ENCODE results near the gene EML4. TPM values are rescaled to one million over a fixed set of nuclear protein-coding genes. Genes with fewer than 3 reads are reported as not detected.
"Not testable (repeated sequence)": the region's sequence is repeated elsewhere in the genome, so short reads cannot be mapped to it uniquely, and the experiment has no call there.

The EML4 gene
- total and polyA plus RNA-seq, 10 donors: 25.4 to 176 (median 88.2) TPM

DNA sequence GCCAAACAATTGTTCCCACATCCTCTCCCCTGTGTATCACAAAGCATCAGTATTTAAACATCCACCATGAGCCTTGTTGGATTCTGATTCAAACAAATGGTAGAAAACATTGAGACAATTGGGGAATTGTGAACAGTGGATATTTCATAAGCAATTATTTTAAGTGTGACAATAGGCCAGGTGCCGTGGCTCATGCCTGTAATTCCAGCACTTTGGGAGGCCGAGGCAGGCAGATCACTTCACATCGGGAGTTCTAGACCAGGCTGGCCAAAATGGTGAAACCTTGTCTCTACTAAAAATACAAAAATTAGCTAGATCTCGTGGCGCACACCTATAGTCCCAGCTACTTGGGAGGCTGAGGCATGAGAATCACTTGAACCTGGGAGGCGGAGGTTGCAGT is 165.7 kb downstream of the EML4 start:
- 94 to 99% (median 97%) methylated on average over 6 of the region's 6 CpGs for WGBS, 5 donors
- H3K9me3 ChIP-seq; H3K4me3 ChIP-seq; H3K27ac ChIP-seq; H3K4me1 ChIP-seq; intact Hi-C loops (cut with DNase I; ENCODE audit: low total_unique reads); H3K27me3 ChIP-seq (replicated peaks in 1 of 7); DNase-seq: not testable (repeated sequence)
- peaks cover 3 to 100% (median 67%) of the 10 kb centered on the region in 6 donors for H3K36me3 ChIP-seq
- peak in 1 of 3 donors; percentile 19 for TF ChIP-seq POLR2AphosphoS5 (IDR thresholded peaks at IDR 0.05)

DNA sequence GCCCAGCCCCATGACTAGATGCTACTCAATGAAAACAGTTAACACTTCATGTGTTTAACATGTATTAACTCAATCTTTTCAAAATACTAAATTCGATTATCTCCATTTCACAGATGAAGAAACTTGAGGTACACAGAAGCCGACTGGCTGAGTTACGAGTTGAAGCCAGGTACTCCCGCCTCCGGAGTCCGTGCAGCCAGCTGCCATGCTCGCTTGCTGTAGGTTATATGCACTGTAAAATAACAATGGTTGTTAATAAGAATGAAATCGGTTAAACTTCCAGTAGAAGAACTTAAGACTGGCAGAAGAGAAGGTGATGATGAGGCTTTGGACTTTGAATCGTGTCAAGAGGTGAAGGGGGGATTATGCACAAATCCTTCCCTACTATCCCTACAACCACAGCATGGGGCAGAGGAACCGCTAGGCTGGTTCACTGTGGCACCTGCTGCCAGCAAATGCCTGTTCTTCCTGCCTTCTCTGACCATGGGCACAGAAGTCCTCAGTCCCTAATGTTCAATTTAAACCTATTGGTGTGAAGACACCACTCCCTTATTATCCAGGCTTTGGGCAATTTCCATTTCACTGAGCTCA is 166.5 kb downstream of the EML4 start:
- peaks cover 0 to 100% (median 60%) of the 10 kb centered on the region in 6 donors for H3K36me3 ChIP-seq
- intact Hi-C loops (cut with DNase I; ENCODE audit: low total_unique reads): no loop called here
- H3K27ac ChIP-seq: no peak overlapping the region
- no peaks in the 10 kb centered on the region for H3K27me3 ChIP-seq (replicated peaks in 1 of 7)
- TF ChIP-seq POLR2A (IDR thresholded peaks at IDR 0.05) (no peak), POLR2AphosphoS5 (IDR thresholded peaks at IDR 0.05) (peak in 1 of 3 donors; percentile 20)
- TF ChIP-seq, protein P1, sequence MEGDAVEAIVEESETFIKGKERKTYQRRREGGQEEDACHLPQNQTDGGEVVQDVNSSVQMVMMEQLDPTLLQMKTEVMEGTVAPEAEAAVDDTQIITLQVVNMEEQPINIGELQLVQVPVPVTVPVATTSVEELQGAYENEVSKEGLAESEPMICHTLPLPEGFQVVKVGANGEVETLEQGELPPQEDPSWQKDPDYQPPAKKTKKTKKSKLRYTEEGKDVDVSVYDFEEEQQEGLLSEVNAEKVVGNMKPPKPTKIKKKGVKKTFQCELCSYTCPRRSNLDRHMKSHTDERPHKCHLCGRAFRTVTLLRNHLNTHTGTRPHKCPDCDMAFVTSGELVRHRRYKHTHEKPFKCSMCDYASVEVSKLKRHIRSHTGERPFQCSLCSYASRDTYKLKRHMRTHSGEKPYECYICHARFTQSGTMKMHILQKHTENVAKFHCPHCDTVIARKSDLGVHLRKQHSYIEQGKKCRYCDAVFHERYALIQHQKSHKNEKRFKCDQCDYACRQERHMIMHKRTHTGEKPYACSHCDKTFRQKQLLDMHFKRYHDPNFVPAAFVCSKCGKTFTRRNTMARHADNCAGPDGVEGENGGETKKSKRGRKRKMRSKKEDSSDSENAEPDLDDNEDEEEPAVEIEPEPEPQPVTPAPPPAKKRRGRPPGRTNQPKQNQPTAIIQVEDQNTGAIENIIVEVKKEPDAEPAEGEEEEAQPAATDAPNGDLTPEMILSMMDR (IDR thresholded peaks at IDR 0.05 in 8 of 11, conservative IDR thresholded peaks at IDR 0.05 in 3 of 11): no peak
- WGBS, 5 donors: 94 to 97% (median 96%) methylated on average over 10 of the region's 10 CpGs
- no peak for DNase-seq
- no peak overlapping the region for H3K4me3 ChIP-seq
- no peaks in the 10 kb centered on the region for H3K4me1 ChIP-seq
- no peaks in the 10 kb centered on the region for H3K9me3 ChIP-seq

DNA sequence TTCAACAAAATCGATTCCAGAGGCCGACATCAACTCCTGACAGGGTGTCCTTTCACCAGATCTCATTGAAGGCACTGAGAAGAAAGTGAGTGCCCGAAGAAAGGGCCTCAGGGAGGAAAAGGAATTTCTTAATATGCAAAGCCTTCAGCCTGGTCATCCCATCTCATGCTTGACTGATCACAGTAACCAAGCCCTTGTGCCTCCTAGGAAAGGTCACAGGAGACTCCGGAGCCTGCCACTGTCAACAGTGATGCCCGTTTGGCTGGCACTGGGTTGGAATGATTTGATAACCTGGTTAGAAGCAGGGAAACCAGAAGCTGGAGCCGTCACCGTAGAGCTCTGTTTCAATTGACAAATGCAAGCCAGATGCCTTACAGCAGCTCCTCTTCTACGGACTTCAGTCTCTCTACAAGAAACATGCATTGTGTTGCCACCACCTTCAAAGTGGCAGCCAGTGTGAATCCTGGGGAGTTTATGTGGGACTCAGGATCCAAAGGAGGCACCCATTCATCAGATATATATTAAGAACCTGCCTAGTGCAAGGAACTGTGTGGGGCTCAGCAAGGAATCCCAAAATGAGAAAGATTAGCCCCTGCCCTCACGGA is 167.3 kb downstream of the EML4 start:
- no peak overlapping the region for H3K4me3 ChIP-seq
- intact Hi-C loops (cut with DNase I; ENCODE audit: low total_unique reads): no loop called here
- TF ChIP-seq POLR2AphosphoS5 (IDR thresholded peaks at IDR 0.05) (no peak), POLR2A (IDR thresholded peaks at IDR 0.05) (no peak)
- TF ChIP-seq, protein P1 (IDR thresholded peaks at IDR 0.05 in 8 of 11, conservative IDR thresholded peaks at IDR 0.05 in 3 of 11): no peak
- H3K9me3 ChIP-seq: no peaks in the 10 kb centered on the region
- H3K4me1 ChIP-seq: no peaks in the 10 kb centered on the region
- H3K36me3 ChIP-seq: peaks cover 0 to 100% (median 53%) of the 10 kb centered on the region in 6 donors
- WGBS, 5 donors: 95 to 97% (median 97%) methylated on average over 9 of the region's 9 CpGs
- H3K27me3 ChIP-seq (replicated peaks in 1 of 7): no peaks in the 10 kb centered on the region
- no peak overlapping the region for H3K27ac ChIP-seq
- DNase-seq: no peak

DNA sequence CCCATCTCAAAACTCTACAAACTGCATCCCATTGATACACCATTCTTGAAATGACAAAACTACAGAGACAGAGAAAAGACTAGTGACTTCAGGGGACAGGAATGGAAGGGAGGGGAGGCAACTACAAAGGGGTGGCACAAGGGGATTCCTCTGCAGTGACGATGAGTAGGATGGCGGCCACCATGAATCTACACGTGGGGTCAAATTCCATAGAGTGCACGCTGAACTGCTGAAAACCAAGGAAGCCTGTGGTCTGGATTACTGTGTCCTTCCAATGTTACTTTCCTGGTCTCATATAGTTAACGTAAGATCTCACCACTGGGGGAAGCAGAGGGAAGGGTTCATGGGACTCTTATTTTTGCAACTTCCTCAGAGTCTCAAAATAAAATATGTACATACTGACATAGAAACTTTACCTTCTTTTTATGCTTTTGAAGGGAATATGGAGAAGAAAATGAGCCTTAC is 168.2 kb downstream of the EML4 start:
- Histone ChIP-seq H3K27ac (no peak overlapping the region), H3K27me3 (replicated peaks in 1 of 7) (no peaks in the 10 kb centered on the region), H3K36me3 (peaks cover 0 to 91% (median 44%) of the 10 kb centered on the region in 6 donors), H3K4me1 (peaks cover 0 to 7% (median 2%) of the 10 kb centered on the region in 6 donors), H3K4me3 (no peak overlapping the region), H3K9me3 (no peaks in the 10 kb centered on the region)
- no peak for DNase-seq
- 85 to 95% (median 94%) methylated on average over 5 of the region's 5 CpGs for WGBS, 5 donors
- intact Hi-C loops (cut with DNase I; ENCODE audit: low total_unique reads): no loop called here
- TF ChIP-seq POLR2AphosphoS5 (IDR thresholded peaks at IDR 0.05): no peak
- TF ChIP-seq, protein P1 (IDR thresholded peaks at IDR 0.05 in 8 of 11, conservative IDR thresholded peaks at IDR 0.05 in 3 of 11): no peak
- TF ChIP-seq POLR2A (IDR thresholded peaks at IDR 0.05): no peak

Data from spleen (tissue), 11 donors.